Measurements from ENCODE around the gene ZNF91. TPM values are rescaled to one million over a fixed set of nuclear protein-coding genes. Genes with fewer than 3 reads are reported as not detected.

ZNF91 gene
- total and polyA plus RNA-seq, 2 of the 4 experiments (the other 2 are of a cell fraction): 7.9 to 17.0 TPM

DNA sequence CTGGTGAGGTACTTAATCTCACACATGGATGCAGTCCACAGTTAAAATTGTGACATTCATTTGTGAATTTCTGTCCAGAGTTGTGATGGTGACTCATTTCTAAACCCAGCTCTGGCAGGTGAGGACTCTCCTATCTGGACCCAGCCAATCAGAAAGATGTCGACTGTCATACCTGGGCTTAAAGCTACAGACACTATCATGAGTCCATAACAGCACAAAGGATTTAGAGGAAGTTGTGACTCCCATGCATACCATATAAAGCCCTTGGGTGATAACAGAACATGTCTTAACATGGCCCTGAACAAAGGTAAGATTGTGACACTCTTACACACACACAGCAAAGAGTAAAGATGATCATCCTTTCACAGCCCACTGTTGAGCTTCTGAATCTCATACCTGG is 85.3 kb downstream of the ZNF91 start:
- no peak overlapping the region for H3K27ac ChIP-seq (ENCODE audit: insufficient read depth, low read length)
- no peaks in the 10 kb centered on the region for H3K9me1 ChIP-seq (ENCODE audit: insufficient read depth, low read length)
- no peak overlapping the region for H2BK5ac ChIP-seq (ENCODE audit: low read depth, low read length, poor library complexity, severe bottlenecking)
- H3K56ac ChIP-seq (ENCODE audit: extremely low read depth, insufficient read depth, low read length): no peak overlapping the region
- H3K23ac ChIP-seq (ENCODE audit: low read depth, low read length): no peak overlapping the region
- H2BK20ac ChIP-seq (ENCODE audit: low read depth, low read length): no peak overlapping the region
- H3K18ac ChIP-seq (ENCODE audit: low read depth, low read length): no peak overlapping the region
- no peak overlapping the region for H4K5ac ChIP-seq (ENCODE audit: low read depth, low read length)
- peaks cover 7% of the 10 kb centered on the region for H3K9me3 ChIP-seq (ENCODE audit: control insufficient read depth, insufficient read depth, low read length)
- H3K27me3 ChIP-seq (ENCODE audit: control insufficient read depth, insufficient read depth, low read length): no peaks in the 10 kb centered on the region
- H3K4me2 ChIP-seq (ENCODE audit: low read depth, low read length): no peak overlapping the region
- H3K4me1 ChIP-seq (ENCODE audit: control insufficient read depth, insufficient read depth, low read length): no peaks in the 10 kb centered on the region
- H3K4ac ChIP-seq (ENCODE audit: low read depth, low read length): no peak overlapping the region
- CTCF ChIA-PET: no interaction called here
- in situ Hi-C loops (cut with MboI; ENCODE audit: low sequenced_read_pairs) (no loop called here), dilution Hi-C loops (cut with HindIII; ENCODE audit: low sequenced_read_pairs, unreplicated experiment) (no loop called here), intact Hi-C loops (cut with micrococcal nuclease) (no loop called here)
- no peaks in the 10 kb centered on the region for H3K79me1 ChIP-seq (ENCODE audit: low read depth in 1 of 2, low read length in 2 of 2)
- no peak overlapping the region for H2AK9ac ChIP-seq (replicated peaks; ENCODE audit: low read depth, low read length, poor library complexity)
- H2BK15ac ChIP-seq (ENCODE audit: low read depth, low read length): no peak overlapping the region
- no peak overlapping the region for H4K8ac ChIP-seq (ENCODE audit: low read depth in 2 of 2, low read length in 2 of 2)
- no peak overlapping the region for H2AFZ ChIP-seq (replicated peaks; ENCODE audit: low read length, poor library complexity)
- POLR2A ChIA-PET (ENCODE audit: unreplicated experiment): no interaction called here
- WGBS, 2 experiments (ENCODE audit: extremely low coverage in 2 of 2, insufficient read length in 1 of 2): no CpG with 5 or more reads among the region's 1 CpG
- no peak overlapping the region for H3K14ac ChIP-seq (replicated peaks; ENCODE audit: low read depth, low read length)
- DNase-seq: no peak
- no peak overlapping the region for H3K9ac ChIP-seq (ENCODE audit: low read depth, low read length)
- H3K4me3 ChIP-seq (ENCODE audit: insufficient read depth, low read depth, low read length): no peak overlapping the region
- no peak overlapping the region for H2BK120ac ChIP-seq (ENCODE audit: low read depth, low read length)
- H4K20me1 ChIP-seq (ENCODE audit: insufficient read depth, low read length): no peaks in the 10 kb centered on the region
- H2AK5ac ChIP-seq (ENCODE audit: low read depth, low read length): no peak overlapping the region
- no peaks in the 10 kb centered on the region for H3K36me3 ChIP-seq (ENCODE audit: control insufficient read depth, insufficient read depth, low read length)
- BruUV-seq (replicated peaks): no TSS peak
- H4K91ac ChIP-seq (ENCODE audit: insufficient read depth, low read depth, low read length): no peak overlapping the region
- TF ChIP-seq BHLHE40 (IDR thresholded peaks at IDR 0.05; ENCODE audit: low read depth, low read length): no peak
- no peak for ATAC-seq (ENCODE audit: low read depth)
